SHP77 (cell line): Measurements from ENCODE around the gene SP100.
"Not testable (repeated sequence)": the region's sequence is repeated elsewhere in the genome, so short reads cannot be mapped to it uniquely, and the experiment has no call there.

Experiments
- DNase-seq, 2 experiments: peaks; one replicate each; lab custom pipeline; 2025; lab: John Stamatoyannopoulos, UW

SP100 gene

DNA sequence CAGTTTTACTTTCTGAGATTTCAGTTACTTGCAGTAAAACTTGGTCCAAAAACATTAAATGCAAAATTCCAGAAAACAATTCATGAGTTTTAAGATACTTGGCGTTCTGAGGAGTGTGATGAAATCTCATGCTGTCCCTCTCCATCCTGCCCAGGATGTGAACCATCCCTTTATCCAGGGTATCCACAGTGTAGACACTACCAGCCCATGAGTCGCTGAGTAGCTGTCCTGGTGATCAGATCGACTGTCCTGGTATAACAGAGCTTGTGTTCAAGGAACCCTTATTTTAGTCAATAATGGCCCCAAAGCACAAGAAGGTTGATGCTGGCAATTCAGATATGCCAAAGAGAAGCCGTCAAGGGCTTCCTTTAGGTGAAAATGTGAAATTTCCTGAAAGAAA, 3.2 kb downstream of the SP100 start:
- DNase-seq, result no peak

DNA sequence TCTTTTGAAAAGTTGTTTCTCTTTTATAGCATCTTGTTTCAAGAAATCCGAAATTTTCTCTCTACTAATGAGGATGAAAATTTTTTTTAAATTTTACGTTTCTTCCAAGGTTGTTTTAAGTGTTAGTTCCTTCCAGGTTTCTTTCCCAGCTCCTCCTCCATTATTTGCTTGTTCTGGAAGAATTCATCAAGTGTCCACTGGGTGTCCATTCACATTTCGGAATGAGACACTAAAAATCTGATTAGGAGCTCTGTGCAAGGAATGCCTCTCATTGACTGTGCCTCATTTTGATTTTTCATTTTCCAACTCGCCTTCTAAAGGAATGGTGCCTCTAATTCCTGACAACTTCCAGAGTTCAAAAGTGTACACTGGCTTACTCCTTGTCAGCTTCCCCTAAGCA, 6.1 kb downstream of the SP100 start:
- DNase-seq, result no peak

DNA sequence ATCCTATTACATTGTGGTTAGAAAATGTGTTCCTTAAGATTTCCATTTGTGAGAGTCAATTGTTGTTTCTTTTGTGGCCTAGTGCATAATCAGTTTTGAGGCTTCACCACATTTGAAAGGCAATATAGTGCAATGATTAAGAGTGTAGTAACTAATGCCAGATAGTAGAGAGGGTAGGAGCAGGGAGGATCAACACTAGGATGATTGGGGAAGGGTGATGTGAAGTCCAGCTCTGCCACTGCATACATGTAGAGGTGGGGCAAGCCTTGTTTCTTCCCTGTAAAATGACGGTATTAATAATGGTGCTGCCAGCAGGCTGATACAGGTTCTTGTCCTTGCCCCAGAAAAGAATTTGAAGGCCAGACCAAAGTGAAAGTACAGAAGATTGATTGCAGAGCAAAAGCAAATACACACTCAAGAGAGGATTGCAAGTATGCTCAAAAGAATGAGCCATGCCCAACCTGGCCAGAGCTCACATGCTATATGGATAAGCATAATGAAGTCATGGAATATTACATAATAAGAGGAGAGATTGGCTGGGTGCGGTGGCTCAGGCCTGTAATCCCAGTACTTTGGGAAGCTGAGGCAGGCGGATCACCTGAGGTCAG, 8.0 kb downstream of the SP100 start:
- DNase-seq, result no peak

DNA sequence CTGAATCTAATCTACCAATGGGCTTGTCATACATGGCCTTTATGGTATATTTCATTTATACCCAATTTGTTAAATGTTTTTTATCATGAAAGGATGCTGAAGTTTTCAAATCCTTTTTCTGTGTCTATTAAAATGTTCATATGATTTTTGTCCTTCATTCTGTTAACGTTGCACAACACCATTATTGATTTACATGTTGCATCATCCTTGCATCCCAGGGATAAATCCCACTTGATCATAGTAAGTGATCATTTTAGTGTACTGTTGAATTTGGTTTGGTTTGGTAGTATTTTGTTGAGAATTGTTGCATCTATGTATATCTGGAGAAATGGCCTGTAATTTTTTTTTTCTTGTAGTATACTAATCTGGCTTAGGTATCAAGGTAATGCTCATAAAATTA, 9.4 kb downstream of the SP100 start:
- no peak for DNase-seq

DNA sequence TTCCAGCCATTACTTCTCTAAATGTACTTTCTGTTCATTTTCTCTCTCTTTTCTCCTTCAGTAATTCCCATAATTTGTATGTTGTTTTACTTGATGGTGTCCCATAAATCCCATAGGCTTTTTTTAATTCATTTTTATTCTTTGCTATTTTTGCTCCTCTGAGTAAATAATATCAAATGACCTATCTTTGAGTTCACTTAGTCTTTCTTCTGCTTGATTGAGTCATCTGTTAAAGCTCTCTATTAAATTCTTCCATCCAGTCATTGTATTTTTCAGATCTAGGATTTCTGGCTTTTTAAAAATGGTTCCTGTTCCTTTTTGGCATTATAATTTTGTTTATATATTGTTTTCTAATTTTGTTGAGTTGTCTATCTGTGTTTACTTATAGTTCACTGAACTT, 13.5 kb downstream of the SP100 start:
- DNase-seq, result no peak

DNA sequence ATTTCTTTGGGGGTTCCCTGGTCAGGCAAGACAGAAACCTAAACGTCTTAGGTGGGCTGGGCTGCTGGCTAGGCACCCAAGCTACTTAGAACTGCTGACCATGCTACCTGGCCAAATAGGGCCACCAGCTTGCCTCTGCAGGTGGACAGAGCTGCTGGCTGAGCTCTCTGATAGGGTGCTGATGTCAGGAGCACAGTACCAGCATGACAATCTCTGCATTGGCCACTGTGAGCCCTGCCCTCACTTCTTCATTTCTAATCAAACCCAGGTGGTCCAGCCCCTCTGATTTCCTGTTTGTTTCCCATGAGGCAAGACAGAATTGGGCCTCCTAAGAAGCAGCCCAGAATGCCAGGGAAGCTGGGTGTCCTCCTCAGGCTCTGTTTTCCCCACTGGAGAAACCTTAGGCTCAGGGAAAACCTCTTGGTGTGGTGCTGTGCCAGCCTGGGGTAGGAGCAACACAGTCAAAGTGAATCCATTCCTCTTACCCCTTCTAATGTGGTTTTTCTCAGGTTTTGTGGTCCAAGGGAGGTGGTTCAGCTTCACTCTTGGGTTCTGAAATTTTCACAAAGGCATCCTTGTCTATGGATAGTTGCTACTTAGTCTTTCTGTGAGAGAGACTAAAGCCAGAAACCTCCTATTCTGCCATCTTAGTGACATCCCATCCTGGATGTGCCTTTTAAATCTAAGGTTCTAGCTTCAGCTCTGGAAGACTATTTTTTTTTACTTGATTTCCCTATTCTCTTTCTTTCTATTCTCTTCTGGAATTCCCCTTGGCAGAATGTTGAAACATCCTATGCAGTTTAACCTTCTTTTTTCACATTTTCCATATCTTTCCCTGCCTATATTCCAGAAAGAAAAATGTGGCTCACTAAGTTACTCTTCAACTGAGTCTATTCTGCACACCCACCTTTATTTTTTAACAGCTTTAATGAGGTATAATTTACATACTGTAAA, 15.2 kb downstream of the SP100 start:
- DNase-seq, result no peak

DNA sequence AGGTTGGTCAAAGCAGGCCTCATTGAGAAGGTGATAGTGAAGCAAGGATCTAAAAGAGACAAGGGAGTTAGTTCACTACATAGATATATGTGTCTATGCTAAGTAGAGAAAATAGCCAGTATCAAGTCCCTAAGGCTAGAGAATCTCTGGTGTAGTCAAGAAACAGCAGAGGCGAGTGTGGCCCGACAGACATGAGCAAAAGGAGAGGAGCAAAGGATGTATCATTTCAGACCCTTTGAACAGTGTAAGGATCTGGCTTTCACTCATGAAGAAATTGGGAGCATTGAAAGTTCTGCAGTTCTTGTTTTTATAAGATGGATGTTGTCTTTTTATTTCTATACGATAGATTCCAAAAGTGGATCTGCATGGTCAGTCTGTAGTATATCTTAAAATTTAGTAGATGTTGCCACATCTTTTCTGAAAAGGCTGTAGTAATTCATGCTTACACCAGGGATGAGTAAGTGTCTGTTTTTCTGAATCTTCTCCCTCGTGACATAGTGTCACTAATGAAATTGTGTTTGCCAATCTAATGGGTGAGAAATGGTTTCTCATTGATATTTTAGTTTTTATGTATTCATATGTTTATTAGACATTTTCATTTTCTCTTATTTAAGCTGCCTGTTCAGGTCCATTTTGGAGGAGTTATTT, 18.8 kb downstream of the SP100 start:
- DNase-seq, result no peak

DNA sequence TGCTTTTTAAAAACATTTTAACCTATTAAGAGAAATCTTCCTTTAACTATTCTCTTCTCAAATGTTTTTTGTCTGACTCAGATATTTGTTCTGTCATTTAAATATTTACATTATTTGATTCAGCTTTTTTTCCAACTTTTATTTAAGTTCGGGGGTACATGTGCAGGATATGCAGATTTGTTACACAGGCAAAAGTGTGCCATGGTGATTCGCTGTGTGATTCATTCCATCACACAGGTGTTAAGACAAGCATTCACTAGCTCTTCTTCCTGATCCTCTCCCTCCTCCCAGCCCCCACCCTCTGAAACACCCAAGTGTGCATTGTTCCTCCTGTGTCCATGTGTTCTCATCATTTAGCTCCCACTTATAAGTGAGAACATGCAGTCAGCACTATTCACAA, 19.4 kb downstream of the SP100 start:
- DNase-seq, result no peak

DNA sequence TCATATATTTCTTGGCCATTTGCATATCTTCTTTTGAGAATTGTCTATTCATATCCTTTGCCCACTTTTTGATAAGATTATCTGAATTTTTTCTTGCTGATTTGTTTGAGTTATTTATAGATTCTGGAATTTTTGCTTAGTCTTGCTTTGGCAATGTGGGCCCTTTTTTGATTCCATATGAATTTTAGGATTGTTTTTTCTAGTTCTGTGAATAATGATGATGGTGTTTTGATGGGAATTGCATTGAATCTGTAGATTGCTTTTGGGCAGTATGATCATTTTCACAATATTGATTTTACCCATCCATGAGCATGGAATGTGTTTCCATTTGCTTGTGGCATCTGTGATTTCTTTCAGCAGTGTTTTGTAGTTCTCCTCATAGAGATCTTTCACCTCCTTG, 23.1 kb downstream of the SP100 start:
- DNase-seq, result not testable (repeated sequence)

DNA sequence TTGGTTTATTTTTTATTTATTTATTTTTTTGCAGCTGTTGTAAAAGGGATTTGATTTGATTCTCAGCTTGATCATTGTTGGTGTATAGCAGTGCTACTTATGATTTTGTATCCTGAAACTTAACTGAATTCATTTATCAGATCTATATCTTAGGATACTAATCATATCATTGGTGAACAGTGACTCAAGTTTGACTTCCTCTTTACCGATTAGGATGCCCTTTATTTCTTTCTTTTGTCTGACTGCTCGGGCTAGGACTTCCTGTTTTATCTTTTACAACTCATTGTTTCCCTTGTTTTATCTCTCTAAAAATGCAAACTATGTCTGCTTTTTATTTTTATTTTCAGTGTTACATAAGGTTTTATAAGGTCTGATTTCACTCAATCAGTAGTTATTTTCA, 23.6 kb downstream of the SP100 start:
- DNase-seq, result no peak

DNA sequence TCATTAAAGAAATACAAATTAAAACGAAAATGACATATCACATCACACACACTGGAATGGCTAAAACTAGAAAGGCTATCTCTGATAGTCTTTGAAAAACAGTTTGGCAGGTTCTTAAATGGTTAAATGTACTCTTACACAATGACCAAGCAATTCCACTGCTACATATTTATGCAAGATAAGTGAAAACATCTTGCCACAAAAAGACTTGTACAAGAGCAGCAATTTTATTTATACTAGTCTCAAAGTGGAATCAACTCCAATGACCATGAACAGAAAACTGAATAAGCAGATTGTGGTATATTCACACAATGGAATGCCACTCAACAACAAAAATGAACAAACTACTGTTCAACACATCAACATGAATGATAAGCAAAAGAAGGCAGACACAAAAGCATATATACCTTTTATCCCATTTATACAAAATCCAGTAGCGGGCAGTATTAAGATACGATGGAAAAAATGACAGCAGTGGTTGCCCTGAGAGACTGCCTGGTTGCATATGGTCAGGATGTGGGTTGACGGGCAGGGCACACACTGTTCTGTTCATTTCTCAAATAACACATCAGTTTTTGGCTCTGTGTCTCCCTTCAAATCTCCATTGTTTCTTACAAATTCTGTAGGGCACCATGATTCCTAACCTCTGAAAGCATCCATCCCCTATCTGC, 25.4 kb downstream of the SP100 start:
- DNase-seq, result no peak

DNA sequence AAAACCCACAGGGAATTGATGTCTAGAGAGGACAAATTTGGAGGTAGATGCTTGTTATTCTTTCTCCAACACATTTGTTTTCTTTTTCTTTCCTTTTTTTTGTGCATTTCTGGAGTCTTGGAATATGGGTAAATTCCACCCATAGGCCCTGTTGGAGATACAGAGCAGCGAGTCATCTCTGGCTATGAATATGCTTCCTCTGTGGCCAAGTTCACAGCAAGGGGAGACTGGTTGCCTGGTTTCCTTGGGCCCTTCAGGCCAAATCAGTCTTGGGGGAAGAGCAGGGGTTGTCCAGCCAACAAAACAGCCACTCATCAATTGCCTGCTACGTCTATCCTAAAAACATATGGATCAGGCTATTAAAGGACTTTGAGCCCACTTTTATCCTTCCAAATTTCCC, 27.5 kb downstream of the SP100 start:
- DNase-seq, result no peak

DNA sequence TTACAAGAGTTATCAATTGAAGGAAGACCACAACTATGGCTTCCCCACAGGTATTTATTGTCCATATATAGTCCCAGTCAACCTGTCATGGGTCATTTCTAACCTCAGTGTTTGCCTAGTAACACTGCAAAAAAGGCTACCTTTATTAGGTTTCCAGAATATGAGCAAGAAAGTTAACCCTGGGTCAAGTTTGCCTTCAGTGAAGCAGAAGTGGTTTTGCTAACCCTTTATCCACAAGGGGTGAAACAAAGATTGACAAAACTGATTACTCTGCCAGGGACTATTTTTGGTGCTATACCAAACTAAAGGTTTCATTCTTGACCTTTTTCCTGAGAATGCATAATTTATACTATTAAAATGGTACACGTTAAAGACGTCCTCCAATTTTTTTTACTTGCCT, 28.8 kb downstream of the SP100 start:
- DNase-seq, result no peak

DNA sequence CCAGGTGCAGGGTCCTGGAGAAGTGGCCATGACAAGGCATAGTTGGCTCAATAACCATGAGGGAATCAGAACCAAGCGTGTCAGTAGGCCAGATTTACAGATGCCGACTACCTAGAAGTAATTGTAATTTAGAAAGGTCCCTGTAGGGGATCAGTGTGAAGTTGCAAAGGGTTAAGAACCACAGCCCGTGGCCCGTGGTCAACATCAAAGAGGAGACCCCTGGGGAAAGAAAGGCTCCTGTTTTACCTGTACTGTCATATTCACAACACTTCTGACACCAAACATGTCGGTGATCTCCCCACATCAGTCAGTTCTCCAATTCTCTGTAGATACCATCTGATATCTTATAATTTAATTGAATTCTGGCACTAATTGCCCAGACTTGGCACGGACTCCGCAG, 31.0 kb downstream of the SP100 start:
- DNase-seq, result no peak

DNA sequence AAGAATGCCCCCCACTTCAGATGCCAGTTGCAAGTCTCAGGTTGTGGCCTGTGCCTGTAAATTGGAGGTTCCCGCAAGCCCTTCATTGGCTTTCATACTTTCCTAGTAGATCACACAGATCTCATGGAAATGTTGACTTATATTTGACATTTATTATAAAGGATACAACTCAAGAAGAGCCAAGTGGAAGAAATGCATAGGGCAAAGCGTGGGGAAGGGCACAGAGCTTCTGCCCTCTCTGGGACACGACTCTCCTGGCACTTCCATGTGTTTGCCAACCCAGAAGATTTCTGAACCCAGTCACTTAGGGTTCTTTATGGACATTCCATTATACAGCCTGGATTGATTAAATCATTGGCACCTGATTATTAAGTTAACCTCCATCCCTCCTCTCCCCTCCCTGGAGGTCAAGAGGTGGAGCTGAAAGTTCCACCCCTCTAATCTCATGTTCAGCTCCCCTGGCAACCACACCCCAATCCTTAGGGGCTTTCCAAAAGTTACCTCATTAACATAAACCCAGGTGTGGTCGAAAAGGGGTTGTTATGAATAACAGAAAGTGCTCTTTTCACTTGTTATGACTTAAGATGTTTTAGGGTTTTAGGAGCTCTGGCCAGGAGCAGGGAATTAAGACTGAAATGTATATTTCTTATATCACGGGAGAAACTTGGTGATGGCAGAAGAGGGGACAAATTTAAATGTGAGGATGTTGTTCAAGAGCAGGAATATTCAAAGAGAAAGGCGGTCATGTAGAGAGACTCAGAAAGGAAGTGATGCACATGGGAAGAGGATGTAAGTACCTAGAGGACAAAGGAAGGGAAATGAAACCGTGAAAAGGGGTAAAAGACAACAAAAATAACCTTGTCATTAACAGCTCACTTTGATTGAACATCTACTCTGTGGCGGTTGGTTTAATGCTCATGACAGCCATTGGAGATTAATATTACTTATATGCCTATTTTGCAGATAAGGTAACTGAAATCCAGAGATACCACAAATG, 31.8 kb downstream of the SP100 start:
- DNase-seq, result no peak

DNA sequence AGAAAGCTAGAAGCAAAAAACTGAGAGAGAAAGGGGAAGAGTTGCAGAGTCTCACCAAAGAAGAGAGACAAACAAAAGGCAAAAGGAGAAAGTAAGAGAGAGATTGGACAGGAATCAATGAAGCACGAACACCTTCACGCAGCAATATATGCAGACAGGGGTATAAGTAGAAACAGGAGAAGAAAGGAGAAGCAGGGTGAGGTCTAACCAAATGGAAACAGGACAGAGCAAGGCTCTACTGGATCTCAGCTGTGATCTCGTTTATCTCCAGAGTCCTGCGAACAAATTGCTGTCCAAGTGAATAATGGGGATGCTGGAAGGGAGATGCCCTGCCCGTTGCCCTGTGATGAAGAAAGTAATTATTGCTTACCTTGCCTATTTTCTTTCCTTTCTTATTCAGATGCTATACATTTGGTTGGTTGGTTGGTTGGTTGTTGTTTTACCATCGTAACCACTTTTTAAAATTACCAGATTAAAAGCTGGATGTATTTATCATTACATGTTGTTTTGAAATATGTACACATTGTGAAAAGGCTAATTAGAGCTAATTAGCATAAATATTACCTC, 34.0 kb downstream of the SP100 start:
- no peak for DNase-seq

DNA sequence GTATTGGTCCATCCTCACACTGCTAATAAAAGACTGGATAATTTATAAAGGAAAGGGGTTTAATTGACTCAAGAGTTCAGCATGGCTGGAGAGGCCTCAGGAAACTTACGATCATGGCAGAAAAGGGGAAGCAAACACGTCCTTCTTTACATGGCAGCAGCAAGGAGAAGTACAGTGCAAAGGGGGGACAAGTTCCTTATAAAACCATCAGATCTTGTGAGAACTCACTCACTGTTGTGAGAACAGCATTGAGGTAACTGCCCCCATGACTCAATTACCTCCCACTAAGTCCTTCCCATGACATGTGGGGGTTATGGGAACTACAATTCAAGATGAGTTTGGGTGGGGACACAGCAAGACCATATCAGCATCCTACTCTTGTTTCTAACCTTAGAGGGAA, 37.0 kb downstream of the SP100 start:
- no peak for DNase-seq

DNA sequence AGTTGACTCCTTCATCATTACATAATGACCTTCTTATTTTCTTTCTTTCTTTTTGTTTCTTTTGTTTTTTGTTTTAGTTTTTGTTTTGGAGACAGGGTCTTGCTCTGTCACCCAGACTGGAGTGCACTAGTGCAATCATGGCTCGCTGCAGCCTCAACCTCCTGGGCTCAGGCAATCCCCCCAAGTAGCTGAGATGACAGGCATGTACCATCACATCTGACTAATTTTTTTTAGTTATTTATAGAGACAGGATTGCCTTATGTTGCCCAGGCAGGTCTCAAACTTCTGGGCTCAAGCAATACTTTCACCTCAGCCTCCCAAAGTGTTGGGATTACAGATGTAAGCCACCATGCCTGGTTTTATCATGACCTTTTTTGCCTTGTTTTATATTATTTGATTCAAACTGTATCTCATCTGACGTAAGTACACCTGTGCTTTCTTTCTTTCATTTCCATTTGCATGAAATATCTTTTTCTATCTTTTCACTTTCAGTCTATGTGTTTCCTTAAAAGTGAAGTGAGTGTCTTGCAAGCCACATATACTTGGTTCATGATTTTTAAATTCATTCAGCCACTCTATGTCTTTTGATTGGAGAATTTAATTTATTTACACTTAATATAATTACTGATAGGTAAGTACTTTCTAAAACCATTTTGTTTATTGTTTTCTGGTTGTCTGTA, 39.1 kb downstream of the SP100 start:
- no peak for DNase-seq

DNA sequence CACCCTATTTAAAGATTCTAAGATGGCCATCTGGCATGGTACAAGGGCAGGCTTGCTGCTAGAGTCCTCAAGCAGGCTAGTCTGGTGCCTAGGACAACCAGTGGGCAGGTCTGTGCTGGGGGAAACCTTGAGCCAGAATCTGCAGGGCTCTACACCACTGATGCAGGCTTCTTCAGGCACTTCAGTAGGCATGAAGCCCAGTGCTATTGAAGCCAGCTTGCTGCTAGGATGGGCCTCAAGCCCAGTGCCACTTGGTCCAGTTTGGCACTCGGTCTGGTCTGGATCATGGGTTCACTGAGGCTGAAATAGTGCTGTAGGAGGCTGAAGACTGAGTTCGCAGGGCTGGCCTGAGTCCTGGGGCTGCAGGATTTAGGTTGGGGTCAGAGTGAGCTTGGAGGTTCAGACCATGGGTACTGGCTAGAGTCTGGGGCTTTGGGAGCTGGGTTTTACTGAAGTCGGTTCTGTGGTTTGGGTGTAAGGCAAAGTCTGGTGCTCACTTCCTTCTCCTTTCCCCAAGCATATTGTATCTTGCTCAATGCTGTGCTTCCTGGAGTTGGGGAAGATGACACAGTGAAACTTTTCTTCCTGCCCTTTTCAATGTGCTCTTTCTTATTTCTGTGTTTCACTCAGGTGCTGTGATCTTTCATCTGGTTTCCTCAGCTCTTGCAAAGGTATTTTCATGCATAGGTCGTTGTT, 41.2 kb downstream of the SP100 start:
- DNase-seq, result no peak

DNA sequence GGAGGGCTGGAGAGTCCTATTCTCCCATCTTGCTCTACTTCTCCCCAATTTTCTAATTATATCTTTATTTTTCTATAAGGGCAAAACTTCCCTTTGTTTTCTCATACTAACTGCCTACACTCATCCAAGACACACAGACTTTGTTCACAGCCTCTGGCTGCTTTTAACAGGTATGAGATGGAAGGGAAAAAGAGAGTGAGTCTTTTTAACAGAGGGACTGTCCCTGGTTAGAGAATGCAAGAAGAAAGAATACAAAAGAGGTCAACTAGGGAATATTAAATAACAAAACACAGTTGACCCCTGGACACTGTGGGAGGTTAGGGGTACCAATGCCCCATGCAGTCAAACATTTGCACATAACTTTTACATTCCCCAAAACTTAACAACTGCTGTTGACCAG, 41.8 kb downstream of the SP100 start:
- DNase-seq, result no peak
